Measurements from ENCODE around the gene ATP12A. TPM values are rescaled to one million over a fixed set of nuclear protein-coding genes. Genes with fewer than 3 reads are reported as not detected.

Gene ATP12A
- total RNA-seq, 2 donors from 2014 or later, result not detected

DNA sequence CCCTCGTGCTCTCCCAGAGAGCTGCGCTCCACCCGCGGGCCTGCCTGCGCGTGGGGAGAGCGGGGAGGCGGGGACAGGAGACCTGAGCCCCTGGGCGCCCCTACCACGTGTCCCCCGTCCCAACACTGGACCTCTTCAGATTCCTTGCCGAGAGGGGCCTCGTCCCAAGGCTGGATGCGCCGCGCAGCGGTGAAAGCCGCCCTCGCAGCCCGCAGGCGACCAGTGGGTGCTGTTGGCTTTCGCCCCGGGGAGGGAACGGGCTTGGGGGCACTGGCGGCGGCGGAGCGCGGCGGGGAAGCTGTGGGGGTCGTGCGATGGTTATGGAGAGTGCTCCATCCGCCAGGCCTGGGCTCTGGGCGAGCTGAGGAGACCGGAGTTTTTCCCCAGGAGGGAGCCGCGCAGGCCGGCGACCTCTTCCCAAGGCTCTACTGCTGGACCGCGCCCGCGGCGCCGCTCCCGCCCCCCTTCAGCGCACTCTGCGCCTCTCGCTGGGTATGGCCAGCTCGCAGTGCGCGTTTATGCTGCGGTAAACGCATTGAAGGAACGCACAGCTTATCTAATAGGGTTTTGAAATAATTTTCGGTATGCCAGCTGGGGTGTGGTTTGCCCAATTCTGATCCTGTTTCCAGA is 66.5 kb downstream of the ATP12A start:
- DNase-seq (no peak), ATAC-seq (peak in 1 of 2 donors; percentile 34)
- intact Hi-C loops (cut with DNase I), result no loop called here

DNA sequence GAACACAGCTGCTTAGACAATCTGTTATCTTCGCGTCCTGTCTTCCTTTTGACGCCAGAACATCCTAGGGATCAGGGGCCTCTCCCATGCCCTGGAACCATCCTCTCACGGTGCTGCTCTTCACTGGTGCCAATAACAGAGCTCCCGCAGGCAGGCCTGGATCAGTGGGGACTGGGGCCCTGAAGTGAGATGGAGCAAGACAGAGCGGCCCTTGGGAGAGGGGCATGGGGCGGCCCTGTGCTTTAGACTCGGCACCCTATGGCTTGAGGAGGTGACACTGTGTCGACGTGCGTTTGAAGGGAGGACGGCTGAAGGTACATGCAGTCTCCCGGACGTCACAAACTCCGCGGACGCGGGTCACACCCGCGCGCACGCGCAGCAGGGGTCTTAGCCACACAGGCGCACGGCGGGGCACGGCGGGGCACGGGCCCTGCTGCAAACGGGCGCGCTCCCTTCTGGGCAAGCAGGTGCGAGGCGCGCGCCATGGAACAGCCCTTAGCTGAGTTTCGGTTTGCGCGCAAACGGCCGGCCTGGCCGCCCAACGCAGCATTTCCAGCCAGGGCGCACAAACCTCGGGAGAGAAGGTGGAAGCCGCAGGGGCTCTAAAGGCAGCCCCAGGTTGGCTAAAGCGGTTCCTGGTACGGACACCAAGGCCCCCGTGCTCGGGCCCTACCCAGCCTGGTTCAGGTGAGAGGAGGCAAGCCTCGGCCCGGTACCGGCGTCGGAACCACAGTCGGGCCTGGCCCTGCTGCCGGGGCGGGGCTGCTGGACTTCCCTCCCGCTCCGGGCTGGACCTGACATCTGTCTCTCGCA is 67.2 kb downstream of the ATP12A start:
- ATAC-seq, result no peak
- no peak for DNase-seq
- intact Hi-C loops (cut with DNase I), result no loop called here

DNA sequence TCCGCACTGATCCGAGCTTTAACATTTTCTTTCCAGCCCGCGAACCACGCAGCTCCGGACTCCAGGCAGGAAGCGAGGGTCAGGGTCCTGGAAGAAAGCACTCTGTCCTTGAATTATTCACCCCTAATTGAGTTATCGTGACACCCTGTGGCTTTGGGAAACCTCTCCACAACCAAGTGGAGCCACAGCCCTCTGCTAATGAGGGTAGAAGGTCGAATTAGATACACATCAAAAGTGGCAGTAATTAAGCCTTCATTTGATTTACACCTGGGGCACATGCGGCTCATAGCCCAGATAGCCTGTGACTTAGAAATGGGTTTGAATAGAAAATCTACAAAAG is 67.8 kb downstream of the ATP12A start:
- intact Hi-C loops (cut with DNase I), result no loop called here
- DNase-seq, result no peak
- no peak for ATAC-seq

DNA sequence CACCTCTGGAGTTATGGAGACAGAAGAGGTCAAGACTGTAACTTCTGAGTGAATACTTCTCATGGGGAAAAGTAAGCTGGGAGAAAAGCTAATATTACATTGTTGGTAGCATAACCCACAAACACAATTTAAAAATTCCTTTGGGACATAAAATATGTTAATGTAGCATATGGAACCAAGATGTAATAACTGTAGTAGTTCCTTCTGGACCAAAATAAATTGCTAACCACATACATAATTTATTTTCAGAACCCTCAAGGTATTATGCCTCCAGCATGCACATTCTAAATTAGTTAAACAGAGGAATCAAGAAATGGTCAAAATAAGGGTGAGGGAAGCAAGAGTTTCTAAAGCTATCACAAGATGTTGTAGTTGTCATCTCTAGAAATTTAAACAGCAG is 79.0 kb downstream of the ATP12A start:
- ATAC-seq, result no peak
- DNase-seq, result no peak
- intact Hi-C loops (cut with DNase I), result no loop called here

Other genes starting within 250 kb of the ATP12A start
- gene PARP4, start 167.6 kb upstream of the ATP12A start, total RNA-seq, result 10 to 100 TPM; 23.9 to 27.8 TPM
- not detected for gene RNF17, start 83.8 kb downstream of the ATP12A start, total RNA-seq

Data from left cardiac atrium (tissue), 4 donors.